Mammary epithelial cell (primary cell): ENCODE measurements around the gene FAM13A.

Experiments
- EZH2 ChIP-seq: IDR thresholded peaks from 2 replicates; pipeline ENCODE4 v1.6.1; 2012; ENCODE audit warnings: low read length, inconsistent platforms, borderline replicate concordance
- TF ChIP-seq, protein P1 (sequence below), 2 donors: IDR thresholded peaks in 1 of 2; conservative IDR thresholded peaks in 1 of 2; 2 replicates each; pipeline ENCODE4 v1.5.1; 2011 to 2012; ENCODE audit warnings: inconsistent platforms in 2 of 2, low read length in 2 of 2, mild to moderate bottlenecking in 2 of 2, control low read depth in 1 of 2, low read depth in 1 of 2; ENCODE audit not compliant: insufficient read depth in 1 of 2; ENCODE audit errors: extremely low read depth in 1 of 2

DNA sequence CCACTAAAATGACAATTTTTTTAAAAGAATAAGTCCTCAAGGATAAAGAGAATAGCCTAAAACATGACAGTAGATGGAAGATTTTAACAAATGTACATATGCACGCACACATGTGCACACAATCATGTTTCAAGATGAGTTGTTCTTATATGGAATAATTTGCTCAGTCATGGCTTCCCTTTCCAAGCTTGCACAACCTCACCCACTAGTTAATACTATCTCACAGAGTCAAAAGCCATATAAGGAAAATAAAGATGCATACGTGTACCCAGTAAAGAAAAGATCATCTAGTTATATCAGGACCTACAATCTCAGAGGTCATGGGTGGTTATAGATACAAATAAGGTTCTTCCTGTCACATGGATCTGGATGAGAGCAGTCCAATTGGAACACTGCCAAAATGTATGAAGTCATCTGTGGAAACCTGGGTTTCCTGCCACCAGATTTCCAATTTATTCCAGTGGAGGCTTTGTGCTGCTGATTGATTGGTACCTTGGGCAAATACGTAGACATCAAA, 56.1 kb downstream of the FAM13A start:
- TF ChIP-seq, protein P1, sequence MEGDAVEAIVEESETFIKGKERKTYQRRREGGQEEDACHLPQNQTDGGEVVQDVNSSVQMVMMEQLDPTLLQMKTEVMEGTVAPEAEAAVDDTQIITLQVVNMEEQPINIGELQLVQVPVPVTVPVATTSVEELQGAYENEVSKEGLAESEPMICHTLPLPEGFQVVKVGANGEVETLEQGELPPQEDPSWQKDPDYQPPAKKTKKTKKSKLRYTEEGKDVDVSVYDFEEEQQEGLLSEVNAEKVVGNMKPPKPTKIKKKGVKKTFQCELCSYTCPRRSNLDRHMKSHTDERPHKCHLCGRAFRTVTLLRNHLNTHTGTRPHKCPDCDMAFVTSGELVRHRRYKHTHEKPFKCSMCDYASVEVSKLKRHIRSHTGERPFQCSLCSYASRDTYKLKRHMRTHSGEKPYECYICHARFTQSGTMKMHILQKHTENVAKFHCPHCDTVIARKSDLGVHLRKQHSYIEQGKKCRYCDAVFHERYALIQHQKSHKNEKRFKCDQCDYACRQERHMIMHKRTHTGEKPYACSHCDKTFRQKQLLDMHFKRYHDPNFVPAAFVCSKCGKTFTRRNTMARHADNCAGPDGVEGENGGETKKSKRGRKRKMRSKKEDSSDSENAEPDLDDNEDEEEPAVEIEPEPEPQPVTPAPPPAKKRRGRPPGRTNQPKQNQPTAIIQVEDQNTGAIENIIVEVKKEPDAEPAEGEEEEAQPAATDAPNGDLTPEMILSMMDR (conservative IDR thresholded peaks at IDR 0.05 in 1 of 2, IDR thresholded peaks at IDR 0.05 in 1 of 2; ENCODE audit: extremely low read depth in 1 of 2, insufficient read depth in 1 of 2, low read depth in 1 of 2, low read length in 2 of 2): no peak
- no peak for TF ChIP-seq EZH2
